Fibroblast of lung (primary cell): Measurements from ENCODE around the gene WDR26.

Source experiments
- EZH2 ChIP-seq: IDR thresholded peaks from 2 replicates; pipeline ENCODE4 v1.5.1; 2012; ENCODE audit warnings: low read length, control low read depth, mild to moderate bottlenecking; ENCODE audit errors: missing control alignments
- TF ChIP-seq, protein P1 (sequence below), 2 donors: IDR thresholded peaks in 1 of 2; conservative IDR thresholded peaks in 1 of 2; 1 replicate in 1 of 2; 2 replicates in 1 of 2; pipeline ENCODE4 v1.5.1; 2011 to 2012; ENCODE audit warnings: low read length in 2 of 2, control low read depth in 1 of 2, inconsistent platforms in 1 of 2, low read depth in 1 of 2, mild to moderate bottlenecking in 1 of 2

GRCh38 chr1:224356685-224357625 is 77.6 kb downstream of the WDR26 start, which contains the start of gene CNIH4:
- TF ChIP-seq EZH2, result no peak
- TF ChIP-seq, protein P1, sequence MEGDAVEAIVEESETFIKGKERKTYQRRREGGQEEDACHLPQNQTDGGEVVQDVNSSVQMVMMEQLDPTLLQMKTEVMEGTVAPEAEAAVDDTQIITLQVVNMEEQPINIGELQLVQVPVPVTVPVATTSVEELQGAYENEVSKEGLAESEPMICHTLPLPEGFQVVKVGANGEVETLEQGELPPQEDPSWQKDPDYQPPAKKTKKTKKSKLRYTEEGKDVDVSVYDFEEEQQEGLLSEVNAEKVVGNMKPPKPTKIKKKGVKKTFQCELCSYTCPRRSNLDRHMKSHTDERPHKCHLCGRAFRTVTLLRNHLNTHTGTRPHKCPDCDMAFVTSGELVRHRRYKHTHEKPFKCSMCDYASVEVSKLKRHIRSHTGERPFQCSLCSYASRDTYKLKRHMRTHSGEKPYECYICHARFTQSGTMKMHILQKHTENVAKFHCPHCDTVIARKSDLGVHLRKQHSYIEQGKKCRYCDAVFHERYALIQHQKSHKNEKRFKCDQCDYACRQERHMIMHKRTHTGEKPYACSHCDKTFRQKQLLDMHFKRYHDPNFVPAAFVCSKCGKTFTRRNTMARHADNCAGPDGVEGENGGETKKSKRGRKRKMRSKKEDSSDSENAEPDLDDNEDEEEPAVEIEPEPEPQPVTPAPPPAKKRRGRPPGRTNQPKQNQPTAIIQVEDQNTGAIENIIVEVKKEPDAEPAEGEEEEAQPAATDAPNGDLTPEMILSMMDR (conservative IDR thresholded peaks at IDR 0.05 in 1 of 2, IDR thresholded peaks at IDR 0.05 in 1 of 2; ENCODE audit: low read depth in 1 of 2, low read length in 2 of 2), result no peak
